NOMO-1 (cell line): ENCODE data around the gene FGF13.

Source experiments
- DNase-seq, 2 experiments: peaks; one replicate each; lab custom pipeline; 2025; ENCODE audit not compliant: unreplicated experiment in 2 of 2; lab: John Stamatoyannopoulos, UW

FGF13 gene

GRCh38 chrX:138711399-138712347 lies at the start of gene FGF13:
TSS of gene FGF13 (minus strand) at chrX:138711717. CDS start at chrX:138711003, 714 bp downstream.
- no peak for DNase-seq

GRCh38 chrX:138759217-138759943 lies 47.9 kb upstream of the FGF13 start:
- DNase-seq, result no peak

- DNase-seq, result no peak
Measured at GRCh38 chrX:138756234-138756633, 44.7 kb upstream of the FGF13 start.

GRCh38 chrX:138754861-138755260 lies 43.3 kb upstream of the FGF13 start:
- DNase-seq, result no peak

- DNase-seq, result peak in 1 of 2 experiments; percentile 25
Measured at GRCh38 chrX:138748480-138748879, 37.0 kb upstream of the FGF13 start.

GRCh38 chrX:138745196-138745595 lies 33.7 kb upstream of the FGF13 start:
- DNase-seq, result peak in 1 of 2 experiments; percentile 69

- no peak for DNase-seq
Measured at GRCh38 chrX:138742217-138742616, 30.7 kb upstream of the FGF13 start.

GRCh38 chrX:138740341-138740740 lies 28.8 kb upstream of the FGF13 start:
- no peak for DNase-seq

GRCh38 chrX:138723301-138723700 lies 11.8 kb upstream of the FGF13 start:
- no peak for DNase-seq

GRCh38 chrX:138719396-138719795 lies 7.9 kb upstream of the FGF13 start:
- DNase-seq, result no peak

- no peak for DNase-seq
Measured at GRCh38 chrX:138718941-138719340, 7.4 kb upstream of the FGF13 start.

- DNase-seq, result no peak
Measured at GRCh38 chrX:138710866-138711341, 613 bp downstream of the FGF13 start.

GRCh38 chrX:138709886-138710791 lies 1.4 kb downstream of the FGF13 start:
- DNase-seq, result no peak

GRCh38 chrX:138708268-138708667 lies 3.2 kb downstream of the FGF13 start:
- DNase-seq, result no peak

- DNase-seq, result no peak
Measured at GRCh38 chrX:138704596-138704995, 6.9 kb downstream of the FGF13 start.

- DNase-seq, result no peak
Measured at GRCh38 chrX:138704101-138704500, 7.4 kb downstream of the FGF13 start.

- DNase-seq, result no peak
Measured at GRCh38 chrX:138692591-138692990, 18.9 kb downstream of the FGF13 start.

- DNase-seq, result no peak
Measured at GRCh38 chrX:138691186-138691585, 20.3 kb downstream of the FGF13 start.

- no peak for DNase-seq
Measured at GRCh38 chrX:138690591-138690990, 20.9 kb downstream of the FGF13 start.

GRCh38 chrX:138683600-138683999 lies 27.9 kb downstream of the FGF13 start:
- no peak for DNase-seq

- no peak for DNase-seq
Measured at GRCh38 chrX:138669693-138670092, 41.8 kb downstream of the FGF13 start.
